Activated naive CD4-positive, alpha-beta T cell treated with anti-CD3 and anti-CD28 coated beads for 36 hours (primary cell): ENCODE measurements around the gene ZNF732. TPM values are rescaled to one million over a fixed set of nuclear protein-coding genes. Genes with fewer than 3 reads are reported as not detected.
"Not testable (repeated sequence)": the region's sequence is repeated elsewhere in the genome, so short reads cannot be mapped to it uniquely, and the experiment has no call there.

Source experiments
- CTCF ChIA-PET: fragments of 350-600 bp; sonication (Branson Sonifier 250); formaldehyde crosslinking; loops from one replicate; lab custom pipeline; 2021; ENCODE audit warnings: antibody characterized with exemption; lab: Charles Lee
- DNase-seq: peaks from one replicate; pipeline ENCODE4 v3.0.0-alpha.2; 2020
- H3K27ac Mint-ChIP-seq: one replicate; pipeline ENCODE4 v1.8.0; 2021; ENCODE audit warnings: mild to moderate bottlenecking, mixed read lengths
- H3K27me3 Mint-ChIP-seq: one replicate; pipeline ENCODE4 v1.8.0; 2021; ENCODE audit warnings: low read depth, mixed read lengths
- H3K36me3 Mint-ChIP-seq: one replicate; pipeline ENCODE4 v1.8.0; 2021; ENCODE audit warnings: low read depth, mixed read lengths
- H3K4me1 Mint-ChIP-seq: one replicate; pipeline ENCODE4 v1.8.0; 2021; ENCODE audit warnings: low read depth, mixed read lengths
- H3K4me3 Mint-ChIP-seq: one replicate; pipeline ENCODE4 v1.8.0; 2021; ENCODE audit warnings: mild to moderate bottlenecking, moderate library complexity, mixed read lengths
- H3K9me3 Mint-ChIP-seq: one replicate; pipeline ENCODE4 v1.8.0; 2021; ENCODE audit warnings: mixed read lengths
- intact Hi-C: fragments of 100-400 bp; cut with micrococcal nuclease; formaldehyde crosslinking; loops from one replicate; pipeline ENCODE4 v1.15.1; 2023
- microRNA-seq: library from miRNA; unstranded; fragments of <30 nt; microRNA quantifications from one replicate; pipeline ENCODE4 v1.2.0, GENCODE V29; 2022; ENCODE audit warnings: borderline microRNAs expressed, borderline replicate concordance
- total RNA-seq, 2 experiments: library from RNA; stranded (reverse); gene quantifications; one replicate each; pipeline ENCODE4 v1.2.3, GENCODE V29; 2021

The ZNF732 gene
- total RNA-seq, 2 experiments from 2014 or later: not detected

- intact Hi-C loops: loop anchor here (2.0 to 10.0 kb wide), 4 partner anchors 121 to 754 kb away; partner anchors contain the start of genes ATP5ME, MYL5 and ZNF718
- Mint-ChIP-seq H3K36me3 (no peaks in the 10 kb centered on the region), H3K4me3 (no peak overlapping the region), H3K27me3 (no peaks in the 10 kb centered on the region), H3K4me1 (peaks cover 7% of the 10 kb centered on the region), H3K9me3 (peaks cover 11% of the 10 kb centered on the region), H3K27ac (no peak overlapping the region)
- DNase-seq: no peak
- CTCF ChIA-PET: interaction anchor here (0.7 to 2.8 kb wide), 3 partner anchors 87 to 215 kb away, joined by 3 to 9 read pairs (median 4); no protein-coding TSS in a partner anchor
Measured at GRCh38 chr4:243426-243825, 61.8 kb downstream of the ZNF732 start.

- H3K4me1 Mint-ChIP-seq: peaks cover 7% of the 10 kb centered on the region
- no peaks in the 10 kb centered on the region for H3K36me3 Mint-ChIP-seq
- no peaks in the 10 kb centered on the region for H3K27me3 Mint-ChIP-seq
- intact Hi-C loops: loop anchor here (2.0 to 10.0 kb wide), 4 partner anchors 120 to 755 kb away; partner anchors contain the start of genes ATP5ME, MYL5 and ZNF718
- CTCF ChIA-PET: interaction anchor here (0.6 to 2.8 kb wide), 3 partner anchors 11 to 214 kb away, joined by 3 to 9 read pairs (median 4); no protein-coding TSS in a partner anchor
- peaks cover 4% of the 10 kb centered on the region for H3K9me3 Mint-ChIP-seq
- peak overlapping the region; percentile 55 for H3K27ac Mint-ChIP-seq
- peak; percentile 79 for DNase-seq
- peak overlapping the region; percentile 79 for H3K4me3 Mint-ChIP-seq
Measured at GRCh38 chr4:242121-242848, 63.0 kb downstream of the ZNF732 start.

- not testable (repeated sequence) for H3K27ac Mint-ChIP-seq, H3K27me3 Mint-ChIP-seq, H3K4me1 Mint-ChIP-seq, DNase-seq, H3K9me3 Mint-ChIP-seq, H3K36me3 Mint-ChIP-seq
- peak overlapping the region; percentile 79 for H3K4me3 Mint-ChIP-seq
- CTCF ChIA-PET: interaction anchor here (0.6 kb wide), 1 partner anchor 41 kb away, joined by 3 read pairs; no protein-coding TSS in a partner anchor
- intact Hi-C loops: loop anchor here (5.0 to 10.0 kb wide), 3 partner anchors 119 to 756 kb away; partner anchors contain the start of gene ZNF718
Measured at GRCh38 chr4:241411-241810, 63.9 kb downstream of the ZNF732 start.

GRCh38 chr4:236028-236427 lies 69.2 kb downstream of the ZNF732 start:
- H3K4me1 Mint-ChIP-seq: peaks cover 2% of the 10 kb centered on the region
- H3K4me3 Mint-ChIP-seq: no peak overlapping the region
- CTCF ChIA-PET: interaction anchor here (0.5 kb wide), 1 partner anchor 92 kb away, joined by 3 read pairs; no protein-coding TSS in a partner anchor
- intact Hi-C loops: no loop called here
- peaks cover 2% of the 10 kb centered on the region for H3K9me3 Mint-ChIP-seq
- DNase-seq: no peak
- H3K36me3 Mint-ChIP-seq: peaks cover 5% of the 10 kb centered on the region
- H3K27ac Mint-ChIP-seq: no peak overlapping the region
- H3K27me3 Mint-ChIP-seq: no peaks in the 10 kb centered on the region

- Mint-ChIP-seq H3K4me3 (no peak overlapping the region), H3K9me3 (peaks cover 8% of the 10 kb centered on the region), H3K4me1 (peaks cover 2% of the 10 kb centered on the region), H3K27ac (no peak overlapping the region), H3K36me3 (peaks cover 11% of the 10 kb centered on the region), H3K27me3 (no peaks in the 10 kb centered on the region)
- intact Hi-C loops: no loop called here
- DNase-seq: no peak
- CTCF ChIA-PET: no interaction called here
Measured at GRCh38 chr4:234178-234577, 71.1 kb downstream of the ZNF732 start.

GRCh38 chr4:223913-224497 lies 81.3 kb downstream of the ZNF732 start:
- peaks cover 21% of the 10 kb centered on the region for H3K9me3 Mint-ChIP-seq
- no peaks in the 10 kb centered on the region for H3K27me3 Mint-ChIP-seq
- peaks cover 9% of the 10 kb centered on the region for H3K36me3 Mint-ChIP-seq
- intact Hi-C loops: no loop called here
- DNase-seq: no peak
- H3K4me1 Mint-ChIP-seq: no peaks in the 10 kb centered on the region
- H3K27ac Mint-ChIP-seq: no peak overlapping the region
- no peak overlapping the region for H3K4me3 Mint-ChIP-seq
- CTCF ChIA-PET: no interaction called here

Small RNAs within 50 kb of the gene (microRNA-seq; reads per million reads assigned to microRNA genes)
- not detected for gene MIR571

Other genes with a start within 250 kb of the ZNF732 start
- 10 to 100 TPM; 12.2 to 12.8 TPM for gene ZNF718, start 181.0 kb downstream of the ZNF732 start, total RNA-seq
- 10 to 100 TPM; 21.2 to 23.2 TPM for gene ZNF141, start 32.3 kb upstream of the ZNF732 start, total RNA-seq
- gene ZNF721, start 193.7 kb upstream of the ZNF732 start, total RNA-seq: 10 to 100 TPM; 34.0 to 36.3 TPM
- gene PIGG, start 193.7 kb upstream of the ZNF732 start, total RNA-seq: 10 to 100 TPM; 41.7 to 43.6 TPM